Bone marrow (tissue), 2 donors: ENCODE data around the gene PERP.
"Not testable (repeated sequence)": the region's sequence is repeated elsewhere in the genome, so short reads cannot be mapped to it uniquely, and the experiment has no call there.

Source experiments
- DNase-seq, 2 donors: peaks; one replicate each; lab custom pipeline; 2025; lab: John Stamatoyannopoulos, UW

The PERP gene

GRCh38 chr6:138105446-138105845 is 1.8 kb downstream of the PERP start:
- no peak for DNase-seq

DNA sequence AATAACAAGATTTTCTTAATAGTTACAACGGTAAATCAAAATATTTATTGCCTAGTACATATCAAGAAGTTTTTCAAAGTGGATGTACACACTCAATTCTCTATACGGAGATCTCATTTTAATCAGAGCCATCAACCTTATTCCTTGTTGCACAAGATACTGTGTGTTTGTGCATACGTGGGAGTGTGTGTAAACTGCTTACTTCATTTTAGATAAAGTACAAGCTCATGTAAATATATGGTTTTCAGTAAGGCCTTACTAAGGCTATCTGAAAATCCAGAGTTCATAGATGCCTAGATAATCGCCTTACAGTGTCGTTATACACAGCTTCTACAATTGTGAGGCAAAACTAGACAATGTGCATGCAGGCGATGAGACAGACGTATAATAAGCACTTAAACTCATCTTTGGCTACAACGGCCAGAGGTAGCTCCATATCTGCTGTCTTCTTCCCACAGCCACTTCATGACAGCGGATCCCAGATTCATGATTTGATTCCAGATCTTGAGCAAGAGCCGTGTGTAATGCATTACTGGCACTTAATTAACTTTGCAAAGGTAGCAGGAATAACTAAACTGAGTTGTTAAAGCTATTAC is 2.5 kb downstream of the PERP start:
- DNase-seq: no peak

- no peak for DNase-seq
Observed at GRCh38 chr6:138103871-138104270, 3.3 kb downstream of the PERP start.

DNA sequence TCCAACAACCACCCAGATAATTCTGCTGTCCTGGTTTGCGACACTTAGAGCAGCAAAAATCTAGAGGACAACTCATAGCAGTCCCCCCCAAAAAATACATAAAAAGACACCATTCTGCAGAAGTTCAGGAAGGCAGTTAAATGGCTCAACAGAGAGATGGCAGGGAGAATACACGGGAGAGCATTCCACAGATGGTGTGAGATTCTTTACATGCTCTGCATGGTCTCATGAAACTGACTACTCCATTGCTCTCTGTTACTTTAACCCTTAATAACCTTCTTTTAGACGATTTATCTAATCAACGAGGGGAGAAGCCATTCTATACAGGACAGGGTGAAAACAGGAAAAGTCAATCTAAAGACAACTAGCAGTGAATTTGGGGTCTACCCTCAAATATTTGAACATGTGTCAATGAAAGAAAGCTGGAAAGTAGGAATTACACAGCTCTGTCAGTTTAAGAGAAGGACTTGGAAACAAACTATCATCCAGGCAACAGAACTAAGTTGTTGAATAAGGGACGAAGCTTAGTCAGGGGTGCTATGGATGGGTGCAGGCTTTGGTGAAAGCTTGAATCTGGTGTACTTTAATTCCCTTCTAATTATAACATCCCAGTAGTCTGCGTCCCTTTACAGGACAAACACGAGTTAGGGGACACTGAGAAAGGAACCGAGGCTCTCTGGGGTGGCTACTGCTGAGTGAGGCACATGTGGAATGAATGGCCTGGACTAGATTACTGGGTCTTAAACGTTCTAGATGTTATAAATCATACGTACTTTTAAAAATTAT is 5.1 kb downstream of the PERP start:
- no peak for DNase-seq

DNA sequence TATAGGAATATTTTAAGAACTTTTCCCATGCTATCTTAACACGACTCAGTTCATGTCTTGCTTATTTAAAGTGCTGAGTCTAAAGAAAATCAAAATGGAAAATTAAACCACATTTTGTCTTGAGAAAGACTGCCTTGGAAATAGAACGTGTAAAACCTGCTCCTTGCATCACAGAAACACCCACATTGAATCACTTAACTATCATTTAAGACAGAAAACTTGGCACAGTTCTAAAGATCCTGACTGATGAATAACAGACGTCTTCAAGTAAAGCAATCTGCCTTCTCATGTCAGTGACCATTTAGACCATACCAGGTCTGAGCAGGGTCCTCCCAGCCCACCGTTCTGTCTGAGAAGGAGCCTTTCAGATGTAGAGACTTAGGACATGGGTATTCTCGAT is 7.4 kb downstream of the PERP start:
- no peak for DNase-seq

- no peak for DNase-seq
Observed at GRCh38 chr6:138098306-138098705, 8.9 kb downstream of the PERP start.

- no peak for DNase-seq
Observed at GRCh38 chr6:138094260-138094659, 13.0 kb downstream of the PERP start.

DNA sequence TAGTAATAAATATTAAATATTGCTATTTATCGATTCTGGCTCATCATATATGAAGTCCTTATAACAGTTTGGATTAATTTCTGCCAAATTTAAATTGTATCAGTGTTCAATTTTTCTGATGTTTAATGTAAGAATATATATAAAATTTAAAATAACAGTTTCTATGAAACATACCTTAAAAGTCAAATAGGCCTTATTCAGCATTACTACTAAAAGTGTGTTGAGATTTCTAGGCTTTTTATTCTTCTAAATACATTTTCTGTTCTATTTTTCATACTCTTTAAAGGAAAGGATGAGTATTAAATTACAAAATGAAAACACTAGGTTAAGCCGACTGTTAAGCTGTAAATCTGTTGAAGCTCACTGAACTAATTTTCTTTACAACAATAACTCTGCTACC is 13.6 kb downstream of the PERP start:
- no peak for DNase-seq

- DNase-seq: no peak
Observed at GRCh38 chr6:138092686-138093085, 14.5 kb downstream of the PERP start.

GRCh38 chr6:138089325-138089724 is 17.9 kb downstream of the PERP start:
- no peak for DNase-seq

- no peak for DNase-seq
Observed at GRCh38 chr6:138088326-138088762, 18.9 kb downstream of the PERP start.

- no peak for DNase-seq
Observed at GRCh38 chr6:138087593-138088325, 19.5 kb downstream of the PERP start.

DNA sequence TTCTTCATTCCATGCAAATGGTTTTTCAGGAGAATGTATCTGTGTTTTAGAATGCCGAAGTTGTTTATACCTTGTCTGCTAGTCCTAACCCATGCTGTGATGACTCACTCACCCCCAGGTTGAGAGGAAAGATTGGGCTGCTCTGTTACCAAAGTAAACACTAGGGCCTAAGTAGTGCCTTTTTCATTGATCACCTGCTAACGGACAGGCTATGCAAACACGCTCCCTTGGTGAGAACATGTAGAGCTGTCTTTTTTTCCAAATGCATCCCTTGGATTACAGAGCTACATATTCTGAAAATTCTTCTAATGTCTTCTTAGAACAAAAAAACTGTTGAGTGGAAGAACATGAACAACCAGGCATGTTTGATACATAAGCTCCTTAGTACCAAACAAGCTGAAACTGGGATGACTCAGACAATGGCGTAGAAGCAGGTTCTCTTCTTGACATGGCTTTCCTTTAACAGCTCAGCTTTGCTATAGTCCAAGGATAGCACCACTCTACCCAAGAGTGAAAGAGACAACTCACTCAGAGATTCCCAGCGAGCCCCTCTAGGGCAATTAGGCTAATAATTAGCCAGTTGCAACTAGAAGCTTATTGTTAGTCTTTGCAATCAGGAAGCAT is 20.5 kb downstream of the PERP start:
- DNase-seq: no peak

DNA sequence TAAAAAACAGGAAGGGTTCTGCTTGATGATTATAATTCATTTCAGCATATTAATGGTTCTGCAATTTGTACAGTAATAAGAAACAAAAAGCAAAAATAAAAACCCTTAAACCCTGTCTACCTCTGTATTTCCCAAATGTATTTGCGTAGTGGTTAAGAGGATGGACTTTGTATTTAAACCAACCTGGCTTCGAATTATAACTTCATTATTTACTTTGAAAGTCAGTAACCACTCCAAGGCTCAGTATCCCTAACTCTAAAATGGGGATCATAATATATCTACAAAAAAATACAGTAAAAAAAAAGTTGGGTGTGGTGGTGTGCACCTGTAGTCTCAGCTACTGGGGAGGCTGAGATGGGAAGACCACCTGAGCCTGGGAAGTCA is 21.4 kb downstream of the PERP start:
- DNase-seq: no peak

- DNase-seq: no peak
Observed at GRCh38 chr6:138084904-138085838, 22.0 kb downstream of the PERP start.

- DNase-seq: no peak
Observed at GRCh38 chr6:138082232-138082631, 25.0 kb downstream of the PERP start.

DNA sequence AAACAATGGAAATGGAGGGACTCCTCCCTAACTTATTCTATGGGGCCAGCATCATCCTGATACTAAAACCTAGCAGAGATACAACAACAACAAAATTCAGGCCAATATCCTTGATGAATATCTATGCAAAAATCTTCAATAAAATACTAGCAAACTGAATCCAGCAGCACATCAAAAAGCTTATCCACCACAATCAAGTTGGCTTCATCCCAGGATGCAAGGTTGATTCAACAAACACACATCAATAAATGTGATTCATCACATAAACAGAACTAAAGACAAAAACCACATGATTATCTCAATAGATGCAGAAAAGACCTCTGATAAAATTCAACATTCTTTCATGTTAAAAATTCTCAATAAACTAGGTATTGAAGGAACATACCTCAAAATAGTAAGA is 27.7 kb downstream of the PERP start:
- not testable (repeated sequence) for DNase-seq

- DNase-seq: no peak
Observed at GRCh38 chr6:138078491-138078890, 28.7 kb downstream of the PERP start.

- no peak for DNase-seq
Observed at GRCh38 chr6:138073264-138073663, 34.0 kb downstream of the PERP start.

DNA sequence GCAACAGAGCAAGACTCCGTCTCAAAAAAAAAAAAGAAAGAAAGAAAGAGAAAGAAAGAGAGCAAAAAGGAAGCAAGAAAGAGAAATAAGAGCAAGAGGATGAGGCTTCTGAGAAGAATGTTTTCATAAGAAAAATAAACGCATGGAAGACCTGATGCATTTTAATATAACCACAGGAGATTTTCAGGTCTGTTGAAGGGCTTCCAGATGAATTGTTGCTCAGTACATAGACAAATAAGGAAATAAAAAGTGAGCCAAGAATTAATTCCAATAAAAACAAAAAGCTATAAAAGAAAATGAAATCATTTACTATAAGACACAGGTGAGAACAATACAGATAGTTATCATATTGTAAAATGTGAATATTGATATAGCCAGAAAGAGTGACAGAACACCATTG is 43.5 kb downstream of the PERP start:
- no peak for DNase-seq

DNA sequence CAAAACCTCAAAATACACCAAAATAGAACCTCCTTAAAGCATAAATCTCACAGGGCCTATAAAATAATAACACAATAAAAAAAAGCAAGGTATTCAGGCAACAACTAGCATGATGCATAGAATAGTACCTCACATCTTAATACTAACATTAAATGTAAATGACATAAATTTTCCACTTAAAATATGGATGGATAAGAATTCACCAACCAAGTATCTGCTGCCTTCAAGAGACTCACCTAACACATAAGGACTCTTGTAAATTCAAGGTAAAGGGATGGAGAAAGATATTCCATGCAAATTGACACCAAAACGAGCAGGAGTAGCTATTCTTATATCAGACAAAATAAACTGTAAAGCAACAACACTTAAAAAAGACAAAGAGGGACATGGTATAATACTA is 52.2 kb downstream of the PERP start:
- DNase-seq: no peak

- DNase-seq: no peak
Observed at GRCh38 chr6:138052783-138053182, 54.4 kb downstream of the PERP start.
